Panc1 (cell line): ENCODE results near the gene NOC2L.

Experiments used
- POLR2AphosphoS5 ChIP-seq: IDR thresholded peaks from 2 replicates; pipeline ENCODE4 v1.6.1; 2012; ENCODE audit warnings: mild to moderate bottlenecking, low read depth, low read length, moderate library complexity
- TCF7L2 ChIP-seq: IDR thresholded peaks from 2 replicates; pipeline ENCODE4 v1.6.1; 2011; ENCODE audit warnings: mild to moderate bottlenecking, low read depth, low read length, inconsistent platforms
- TF ChIP-seq, protein P1 (sequence below): fragments of 450-650 bp; IDR thresholded peaks from 2 replicates; pipeline ENCODE4 v1.5.1; 2017; ENCODE audit warnings: mild to moderate bottlenecking
- TF ChIP-seq, protein P2 (sequence below), 2 experiments: IDR thresholded peaks; 2 replicates each; pipeline ENCODE4 v1.6.1; 2011 to 2012; ENCODE audit warnings: low read depth in 2 of 2, control low read depth in 1 of 2, low read length in 1 of 2, mild to moderate bottlenecking in 1 of 2, moderate library complexity in 1 of 2; ENCODE audit not compliant: insufficient read depth in 1 of 2

DNA sequence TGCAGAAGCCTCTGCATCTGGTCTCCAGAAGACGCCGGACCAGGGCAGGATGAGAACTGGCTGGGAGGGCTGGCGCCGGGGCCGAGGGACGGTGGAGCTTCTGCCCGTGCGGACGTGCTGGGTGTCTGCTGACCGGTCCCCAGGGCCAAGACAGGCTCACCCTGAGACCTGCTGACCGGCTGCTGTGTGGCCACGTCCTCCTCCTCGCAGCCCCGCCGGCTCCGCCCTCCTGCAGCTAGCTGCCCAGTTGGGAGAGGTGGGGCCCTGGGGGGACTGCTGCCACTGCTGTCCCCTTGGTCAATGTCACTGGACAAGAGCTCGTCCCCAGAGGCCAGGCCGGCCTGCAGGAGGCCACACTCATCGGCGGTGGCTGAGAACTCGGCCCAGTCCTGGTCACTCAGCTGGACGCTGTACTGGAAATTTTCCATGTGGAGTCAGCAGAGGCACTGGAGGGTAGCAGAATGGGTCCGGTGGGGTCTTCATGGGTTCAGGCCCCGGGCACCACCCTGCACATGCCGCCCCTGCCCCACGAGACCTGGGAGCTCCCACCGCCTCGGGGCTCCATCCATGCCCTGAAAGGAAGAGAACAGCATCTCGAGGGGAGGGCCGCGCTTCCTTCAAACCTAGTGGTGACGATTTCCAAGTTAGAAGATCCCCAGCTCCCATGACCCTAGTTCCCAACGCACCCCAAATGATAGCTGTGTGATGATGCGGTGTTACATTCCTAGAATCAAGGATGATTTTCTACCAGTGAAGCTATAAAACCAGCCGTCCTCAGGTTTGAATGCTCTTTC lies 21.7 kb upstream of the NOC2L start:
- TF ChIP-seq, protein P1, sequence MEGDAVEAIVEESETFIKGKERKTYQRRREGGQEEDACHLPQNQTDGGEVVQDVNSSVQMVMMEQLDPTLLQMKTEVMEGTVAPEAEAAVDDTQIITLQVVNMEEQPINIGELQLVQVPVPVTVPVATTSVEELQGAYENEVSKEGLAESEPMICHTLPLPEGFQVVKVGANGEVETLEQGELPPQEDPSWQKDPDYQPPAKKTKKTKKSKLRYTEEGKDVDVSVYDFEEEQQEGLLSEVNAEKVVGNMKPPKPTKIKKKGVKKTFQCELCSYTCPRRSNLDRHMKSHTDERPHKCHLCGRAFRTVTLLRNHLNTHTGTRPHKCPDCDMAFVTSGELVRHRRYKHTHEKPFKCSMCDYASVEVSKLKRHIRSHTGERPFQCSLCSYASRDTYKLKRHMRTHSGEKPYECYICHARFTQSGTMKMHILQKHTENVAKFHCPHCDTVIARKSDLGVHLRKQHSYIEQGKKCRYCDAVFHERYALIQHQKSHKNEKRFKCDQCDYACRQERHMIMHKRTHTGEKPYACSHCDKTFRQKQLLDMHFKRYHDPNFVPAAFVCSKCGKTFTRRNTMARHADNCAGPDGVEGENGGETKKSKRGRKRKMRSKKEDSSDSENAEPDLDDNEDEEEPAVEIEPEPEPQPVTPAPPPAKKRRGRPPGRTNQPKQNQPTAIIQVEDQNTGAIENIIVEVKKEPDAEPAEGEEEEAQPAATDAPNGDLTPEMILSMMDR, result no peak
- TF ChIP-seq, protein P2, sequence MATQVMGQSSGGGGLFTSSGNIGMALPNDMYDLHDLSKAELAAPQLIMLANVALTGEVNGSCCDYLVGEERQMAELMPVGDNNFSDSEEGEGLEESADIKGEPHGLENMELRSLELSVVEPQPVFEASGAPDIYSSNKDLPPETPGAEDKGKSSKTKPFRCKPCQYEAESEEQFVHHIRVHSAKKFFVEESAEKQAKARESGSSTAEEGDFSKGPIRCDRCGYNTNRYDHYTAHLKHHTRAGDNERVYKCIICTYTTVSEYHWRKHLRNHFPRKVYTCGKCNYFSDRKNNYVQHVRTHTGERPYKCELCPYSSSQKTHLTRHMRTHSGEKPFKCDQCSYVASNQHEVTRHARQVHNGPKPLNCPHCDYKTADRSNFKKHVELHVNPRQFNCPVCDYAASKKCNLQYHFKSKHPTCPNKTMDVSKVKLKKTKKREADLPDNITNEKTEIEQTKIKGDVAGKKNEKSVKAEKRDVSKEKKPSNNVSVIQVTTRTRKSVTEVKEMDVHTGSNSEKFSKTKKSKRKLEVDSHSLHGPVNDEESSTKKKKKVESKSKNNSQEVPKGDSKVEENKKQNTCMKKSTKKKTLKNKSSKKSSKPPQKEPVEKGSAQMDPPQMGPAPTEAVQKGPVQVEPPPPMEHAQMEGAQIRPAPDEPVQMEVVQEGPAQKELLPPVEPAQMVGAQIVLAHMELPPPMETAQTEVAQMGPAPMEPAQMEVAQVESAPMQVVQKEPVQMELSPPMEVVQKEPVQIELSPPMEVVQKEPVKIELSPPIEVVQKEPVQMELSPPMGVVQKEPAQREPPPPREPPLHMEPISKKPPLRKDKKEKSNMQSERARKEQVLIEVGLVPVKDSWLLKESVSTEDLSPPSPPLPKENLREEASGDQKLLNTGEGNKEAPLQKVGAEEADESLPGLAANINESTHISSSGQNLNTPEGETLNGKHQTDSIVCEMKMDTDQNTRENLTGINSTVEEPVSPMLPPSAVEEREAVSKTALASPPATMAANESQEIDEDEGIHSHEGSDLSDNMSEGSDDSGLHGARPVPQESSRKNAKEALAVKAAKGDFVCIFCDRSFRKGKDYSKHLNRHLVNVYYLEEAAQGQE (IDR thresholded peaks at IDR 0.05; ENCODE audit: insufficient read depth in 1 of 2, low read depth in 2 of 2, low read length in 1 of 2), result no peak
- no peak for TF ChIP-seq POLR2AphosphoS5
- TF ChIP-seq TCF7L2, result no peak
